ENCODE data around the gene LMO3.

The LMO3 gene

DNA sequence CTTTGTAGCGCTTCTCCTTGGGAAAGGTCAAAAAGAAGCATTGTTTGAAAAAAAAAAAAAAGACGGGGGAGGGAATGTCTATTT lies at the start of gene LMO3:
Gene LMO3 (minus strand): TSS at position 46 of the 84 bp plus-strand sequence. CDS start 5,302 bp downstream, outside the sequence.
- no peak for DNase-seq (ENCODE audit: extremely low read depth in 1 of 2, low read depth in 1 of 2)

DNA sequence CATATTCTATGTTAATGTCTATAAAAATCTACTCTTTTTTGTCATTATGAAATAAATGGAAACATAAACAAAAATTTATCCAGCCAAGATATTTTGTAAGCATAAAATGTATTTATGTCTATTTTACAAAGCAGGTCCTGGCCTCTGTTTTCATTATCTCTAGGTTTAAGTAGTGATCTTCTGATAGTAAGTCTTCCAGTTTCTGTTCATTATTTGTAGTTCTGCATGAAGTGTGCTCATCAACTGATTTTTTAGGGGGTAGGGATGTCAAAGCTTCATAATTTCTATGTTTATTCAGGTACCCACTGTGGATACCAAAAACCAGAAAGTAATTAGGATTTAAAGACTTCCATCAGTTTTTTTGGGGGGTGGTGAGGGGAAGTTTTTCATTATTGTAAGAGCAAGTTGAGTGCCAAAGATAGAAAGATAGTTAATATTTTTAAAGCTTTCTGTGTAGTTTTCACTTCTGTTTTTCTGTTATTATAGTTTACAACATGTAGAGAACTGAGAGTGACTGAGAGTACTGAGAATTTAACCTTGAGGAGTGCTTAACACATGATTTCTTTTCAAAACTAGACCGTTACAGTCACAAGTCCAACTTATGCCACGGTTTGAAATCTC lies 30.6 kb upstream of the LMO3 start:
- no peak for DNase-seq (ENCODE audit: extremely low read depth in 1 of 2, low read depth in 1 of 2)

DNA sequence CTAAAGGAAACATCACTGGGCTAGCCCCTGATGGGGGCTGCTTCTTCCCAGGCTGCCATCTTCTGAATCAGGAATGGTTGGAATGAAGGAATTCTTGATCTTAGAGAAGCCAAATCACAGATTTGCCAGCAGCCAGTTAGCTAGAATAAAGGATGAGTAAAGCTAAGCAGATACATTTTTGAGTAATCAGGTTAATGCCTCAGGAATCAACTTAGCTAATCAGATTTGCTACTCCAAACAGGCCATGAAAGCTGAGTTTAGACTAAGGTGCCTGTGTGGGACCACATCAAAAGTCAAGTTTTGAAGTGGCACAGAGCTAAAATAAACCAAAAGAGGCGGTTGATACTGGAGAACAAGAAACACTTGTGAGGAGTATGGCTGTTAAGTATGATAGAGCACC lies 28.8 kb upstream of the LMO3 start:
- DNase-seq (ENCODE audit: extremely low read depth in 1 of 2, low read depth in 1 of 2), result no peak

DNA sequence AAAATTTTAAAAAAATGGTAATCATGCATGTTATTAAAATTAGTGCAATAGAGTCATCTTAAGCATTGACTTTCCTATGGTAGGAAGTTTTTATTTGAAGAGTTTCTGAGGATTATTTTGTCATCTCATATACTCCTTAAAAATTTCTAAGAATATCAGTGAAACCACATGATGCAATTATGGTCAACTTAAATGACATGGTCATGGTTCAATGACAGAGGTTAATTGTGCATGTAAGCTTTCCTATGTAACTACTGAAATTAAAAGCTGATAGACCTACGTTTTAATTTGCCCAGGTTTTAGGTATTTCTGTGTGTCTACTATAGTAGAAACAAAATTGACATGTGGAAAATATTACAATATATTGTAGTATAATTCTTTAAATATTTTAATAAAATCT lies 21.0 kb upstream of the LMO3 start:
- no peak for DNase-seq (ENCODE audit: extremely low read depth in 1 of 2, low read depth in 1 of 2)

DNA sequence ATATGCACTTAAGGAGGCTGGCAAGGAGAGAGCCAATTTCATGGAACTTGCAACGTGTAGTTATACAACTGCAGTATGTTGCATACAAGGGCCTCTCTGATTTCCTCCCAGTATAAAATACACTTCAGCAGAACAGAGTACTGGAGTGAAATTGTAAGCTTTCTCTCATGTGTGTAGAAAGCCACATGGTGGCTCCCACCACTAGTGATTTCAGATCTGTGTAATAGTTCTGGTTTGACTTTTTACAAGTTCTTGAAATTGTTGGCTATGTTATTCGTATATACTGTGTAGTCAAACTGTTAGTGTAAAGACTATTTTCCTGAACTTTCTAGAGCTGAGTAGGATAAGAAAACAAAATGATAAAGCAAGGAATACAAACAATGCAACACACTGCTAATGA lies 16.4 kb upstream of the LMO3 start:
- DNase-seq (ENCODE audit: extremely low read depth in 1 of 2, low read depth in 1 of 2), result no peak

DNA sequence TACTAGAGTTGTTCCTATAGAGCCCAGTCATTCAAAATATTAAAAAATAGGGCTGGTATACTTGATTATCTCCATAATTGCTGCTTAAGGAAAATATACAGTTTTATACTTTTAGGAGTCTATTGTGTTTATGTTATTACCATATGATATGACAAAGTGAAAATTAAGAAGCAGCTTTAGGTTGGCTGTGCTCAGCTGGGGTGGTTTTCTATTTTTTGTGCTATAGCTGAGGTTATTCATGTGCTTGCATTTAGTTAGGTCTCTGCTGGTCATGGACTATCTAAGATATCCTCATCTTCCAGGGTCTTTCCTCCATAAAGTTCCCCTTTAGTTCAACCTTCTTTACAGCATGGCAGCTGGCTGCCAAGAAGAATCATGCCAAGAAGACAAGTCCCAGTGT lies 13.6 kb upstream of the LMO3 start:
- DNase-seq (ENCODE audit: extremely low read depth in 1 of 2, low read depth in 1 of 2), result no peak

DNA sequence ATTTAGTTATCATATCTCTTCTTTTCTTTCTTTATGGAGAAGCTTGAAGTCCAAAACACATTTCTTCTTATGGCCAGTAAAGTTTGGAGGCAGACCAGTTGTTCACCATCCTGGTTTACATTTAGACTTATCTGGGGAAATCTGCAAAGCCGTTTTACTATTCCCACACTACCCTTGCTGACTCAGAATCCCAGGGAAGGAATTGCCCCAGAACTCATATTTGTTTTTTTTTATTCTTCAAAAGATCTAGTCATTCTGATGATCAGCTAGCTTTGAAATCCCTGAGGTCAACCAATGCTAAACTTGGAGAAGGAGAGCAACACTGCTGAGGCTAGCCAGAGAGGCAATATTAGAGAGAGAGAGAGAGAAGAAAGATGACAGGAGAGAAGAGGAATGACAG lies 12.3 kb upstream of the LMO3 start:
- DNase-seq (ENCODE audit: extremely low read depth in 1 of 2, low read depth in 1 of 2), result no peak

DNA sequence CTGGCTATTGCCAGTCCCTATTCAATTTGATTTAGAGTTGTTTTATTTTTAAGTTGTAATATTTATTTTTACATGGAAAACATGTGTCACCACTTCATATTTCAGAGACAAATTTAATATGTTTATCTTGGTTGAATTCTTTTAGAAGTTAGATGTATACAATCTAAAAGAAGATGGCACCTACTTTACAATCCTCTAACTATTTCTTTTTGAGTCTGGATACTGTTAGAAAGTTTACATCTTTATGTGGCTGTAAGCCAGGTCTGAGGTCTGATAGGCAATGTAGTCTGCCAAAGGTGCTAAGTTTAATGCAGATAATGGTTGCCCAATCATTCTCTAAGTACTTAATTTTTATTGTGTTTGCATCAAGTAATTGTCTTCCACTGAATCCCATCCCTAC lies 7.2 kb upstream of the LMO3 start:
- DNase-seq (ENCODE audit: extremely low read depth in 1 of 2, low read depth in 1 of 2), result no peak

DNA sequence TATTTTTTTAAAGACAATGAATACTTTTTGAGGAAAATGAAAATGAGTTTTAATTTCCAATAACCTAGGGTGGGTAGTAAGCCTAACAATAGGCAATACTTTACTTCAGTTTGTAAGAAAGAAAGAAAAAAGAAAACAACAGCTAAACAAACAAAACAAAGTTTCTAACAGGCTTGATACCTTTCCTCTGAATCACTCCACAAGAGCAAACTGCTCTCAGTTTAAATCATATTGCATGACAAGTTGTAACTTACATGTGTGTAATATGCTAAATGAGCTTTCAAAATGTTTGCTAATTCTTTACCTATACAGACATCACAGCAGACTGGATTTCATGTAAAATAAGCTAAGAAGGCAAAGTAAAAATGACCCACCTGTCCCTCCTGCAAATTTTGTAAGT lies 6.7 kb upstream of the LMO3 start:
- DNase-seq (ENCODE audit: extremely low read depth in 1 of 2, low read depth in 1 of 2), result no peak

DNA sequence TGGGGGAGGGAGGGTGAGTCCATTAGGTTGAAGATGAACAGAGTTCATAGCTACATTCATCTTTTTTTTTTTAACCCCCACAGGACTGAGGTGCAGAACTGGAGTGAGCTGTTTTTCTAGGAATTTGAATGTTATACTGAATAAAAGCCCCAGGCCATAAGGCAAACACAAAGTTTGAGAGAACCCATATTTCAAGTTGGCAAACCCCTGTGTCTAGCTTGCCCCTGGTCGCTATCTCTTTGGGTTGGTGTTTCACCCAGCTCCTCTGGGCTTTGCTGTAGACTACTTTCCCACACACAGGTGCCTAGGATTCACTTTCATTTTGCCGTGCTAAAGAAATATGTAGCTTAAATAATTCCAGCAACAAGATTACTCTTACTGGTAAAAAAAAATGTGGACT lies 5.2 kb upstream of the LMO3 start:
- no peak for DNase-seq (ENCODE audit: extremely low read depth in 1 of 2, low read depth in 1 of 2)

DNA sequence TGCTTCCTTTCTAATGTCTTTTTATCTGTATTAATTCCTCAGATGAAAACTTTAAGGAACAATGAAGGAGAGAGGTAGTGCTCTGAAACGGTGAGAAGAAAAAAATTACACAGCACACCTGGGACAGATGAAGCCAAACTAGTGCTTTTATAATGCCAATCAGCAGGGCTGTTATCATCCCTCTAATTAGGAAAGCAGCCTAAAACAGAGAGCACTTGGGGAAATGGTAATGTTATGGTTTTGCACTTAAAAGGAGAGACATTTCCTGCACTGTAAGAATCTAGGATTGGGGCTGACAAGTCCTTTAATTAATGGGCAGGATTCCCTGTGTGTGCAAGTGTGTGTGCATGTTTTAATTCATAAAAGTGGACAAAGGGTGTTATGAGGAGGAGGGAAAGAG lies 4.8 kb upstream of the LMO3 start:
- DNase-seq (ENCODE audit: extremely low read depth in 1 of 2, low read depth in 1 of 2), result no peak

DNA sequence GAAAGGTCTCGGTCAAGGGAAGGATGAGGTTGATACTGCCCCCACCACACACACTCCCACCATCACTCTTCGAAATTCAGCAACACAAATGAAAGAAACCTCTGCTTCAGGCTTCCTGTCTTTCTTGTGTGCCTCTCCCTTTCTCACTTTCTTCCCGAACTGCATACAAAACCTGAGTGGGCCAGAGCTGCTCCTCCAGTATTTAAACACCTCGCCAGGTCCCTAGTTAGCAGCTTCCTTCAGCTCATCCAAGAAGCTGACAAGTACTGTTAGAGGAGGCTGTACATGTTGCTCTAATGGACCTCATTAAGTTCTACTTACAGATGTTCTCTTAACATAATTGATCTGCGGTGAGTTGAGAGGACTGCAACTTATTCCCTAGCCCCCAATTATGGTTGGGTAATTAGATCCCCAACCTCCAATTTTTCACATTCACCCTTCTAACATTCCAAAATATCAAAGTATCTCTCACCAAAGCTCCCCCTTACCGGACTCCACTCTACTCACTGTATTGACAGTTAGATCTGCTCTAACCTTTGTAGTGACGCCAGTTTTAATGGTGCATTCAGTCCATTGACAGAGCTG lies 4.1 kb upstream of the LMO3 start:
- no peak for DNase-seq (ENCODE audit: extremely low read depth in 1 of 2, low read depth in 1 of 2)

DNA sequence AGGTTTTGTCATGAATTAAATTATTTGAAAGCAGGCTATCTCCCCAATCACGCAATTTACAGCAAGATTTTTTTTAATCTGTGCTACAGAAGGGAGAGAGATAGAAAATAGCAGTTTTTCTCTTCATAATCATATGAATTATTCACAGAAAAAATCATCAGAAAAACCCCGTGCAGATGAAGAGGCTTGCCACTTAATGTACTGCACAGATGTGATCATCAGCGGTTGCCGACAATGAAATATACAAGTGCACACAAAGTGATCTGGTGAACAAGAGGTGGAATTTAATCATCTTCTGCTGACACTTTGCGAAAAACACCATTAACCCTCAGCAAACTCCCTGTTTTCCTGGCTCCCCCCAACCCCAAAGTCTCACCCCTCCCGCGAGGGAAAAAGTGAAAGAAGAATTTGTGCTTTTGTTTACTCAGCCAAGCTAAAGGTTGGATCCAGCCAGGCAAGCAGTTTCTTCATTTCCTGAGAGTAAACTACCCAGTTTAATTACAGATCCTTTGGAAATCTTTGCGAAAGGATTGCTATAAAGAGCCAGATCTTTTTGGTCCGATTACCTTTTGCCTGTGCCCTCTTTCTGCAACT lies 3.1 kb upstream of the LMO3 start:
- no peak for DNase-seq (ENCODE audit: extremely low read depth in 1 of 2, low read depth in 1 of 2)

DNA sequence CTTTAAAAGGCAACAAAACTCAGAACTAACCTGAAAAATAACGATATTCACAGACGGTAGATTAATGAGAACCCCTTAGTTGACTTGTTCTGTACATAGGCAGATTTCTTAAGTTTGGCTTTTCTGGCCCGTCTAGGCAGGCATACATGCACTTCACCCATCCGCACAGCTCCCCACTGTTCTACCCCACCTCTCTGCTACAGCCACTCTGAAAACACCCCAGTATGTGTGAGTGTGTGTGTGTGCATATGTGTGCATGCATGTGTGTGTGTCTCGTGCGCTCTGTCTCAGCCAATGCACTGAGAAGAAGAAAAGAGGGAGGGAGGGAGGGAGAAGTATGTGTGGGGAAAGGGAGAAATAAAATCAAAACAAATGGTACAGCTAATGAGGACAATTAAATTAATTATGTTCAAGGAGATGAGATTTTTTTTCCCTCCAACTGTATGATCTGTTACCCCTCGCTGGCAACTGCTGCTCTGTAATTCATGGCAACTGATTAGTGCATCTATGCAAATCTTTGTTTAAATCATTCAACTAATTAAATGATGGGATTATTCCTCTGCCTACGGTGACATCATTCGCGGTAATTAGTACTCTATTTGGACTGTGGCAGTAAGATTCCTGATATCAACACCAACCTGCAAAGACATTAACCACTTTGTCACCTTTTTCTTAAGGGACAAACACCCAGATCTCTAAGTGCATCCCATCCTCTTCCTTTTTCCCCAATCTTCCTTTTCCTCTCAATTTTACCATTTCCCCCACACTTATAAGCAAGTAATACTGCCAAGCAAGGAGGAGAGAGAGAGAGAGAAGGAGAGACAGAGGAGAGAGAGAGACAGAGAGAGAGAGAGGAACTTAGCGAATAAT lies 2.2 kb upstream of the LMO3 start:
- no peak for DNase-seq (ENCODE audit: extremely low read depth in 1 of 2, low read depth in 1 of 2)

DNA sequence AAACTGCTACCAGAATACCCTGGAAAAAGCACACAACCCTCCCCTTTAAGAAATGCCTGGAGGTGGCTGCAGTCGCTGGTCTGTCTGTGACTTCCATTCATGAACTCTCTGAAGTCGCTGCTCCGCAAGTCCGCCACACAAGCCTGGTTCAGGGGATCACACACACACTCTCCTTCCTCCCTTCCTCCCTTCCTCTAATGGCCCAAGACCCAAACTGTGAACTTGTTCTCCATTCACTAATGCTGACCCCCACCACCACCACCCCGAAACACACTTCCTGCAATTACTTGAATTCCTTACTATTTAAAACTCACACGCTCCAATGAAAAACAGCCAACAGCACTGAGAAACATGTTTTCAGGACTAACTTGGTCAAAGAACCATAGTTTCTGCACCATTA lies 1.0 kb upstream of the LMO3 start:
- DNase-seq (ENCODE audit: extremely low read depth in 1 of 2, low read depth in 1 of 2), result no peak

DNA sequence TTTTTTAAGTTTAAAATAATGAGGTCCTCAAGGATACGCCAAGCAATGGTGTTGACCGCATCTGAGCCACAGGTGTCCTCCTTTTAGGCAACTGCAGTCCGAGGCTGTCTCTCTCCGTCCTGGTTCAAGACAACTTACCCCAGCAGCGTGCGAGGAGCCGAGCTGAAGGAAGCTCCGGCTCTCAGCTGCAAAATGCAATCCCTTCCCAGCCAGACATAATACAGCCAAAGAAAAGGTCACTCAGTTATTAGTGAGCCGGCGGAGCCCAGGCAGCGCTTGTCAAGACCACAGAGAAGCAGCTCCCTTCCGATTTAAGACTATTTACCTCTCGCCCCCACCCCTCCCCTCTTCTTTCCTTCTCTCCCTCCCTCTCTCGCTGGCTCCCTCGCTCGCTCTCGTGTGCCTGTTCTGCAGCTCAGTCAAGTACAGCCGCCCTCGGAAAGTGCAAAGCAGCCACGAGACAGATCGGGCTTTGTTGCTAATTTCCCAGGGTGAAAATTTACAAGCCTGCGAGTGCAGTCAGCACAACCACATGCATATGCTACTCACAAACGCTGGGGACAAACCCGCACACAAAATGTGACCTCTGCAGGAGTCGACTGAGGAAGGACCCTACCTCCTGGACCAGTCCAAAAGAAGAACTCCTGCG lies 363 bp upstream of the LMO3 start:
- DNase-seq (ENCODE audit: extremely low read depth in 1 of 2, low read depth in 1 of 2), result no peak

DNA sequence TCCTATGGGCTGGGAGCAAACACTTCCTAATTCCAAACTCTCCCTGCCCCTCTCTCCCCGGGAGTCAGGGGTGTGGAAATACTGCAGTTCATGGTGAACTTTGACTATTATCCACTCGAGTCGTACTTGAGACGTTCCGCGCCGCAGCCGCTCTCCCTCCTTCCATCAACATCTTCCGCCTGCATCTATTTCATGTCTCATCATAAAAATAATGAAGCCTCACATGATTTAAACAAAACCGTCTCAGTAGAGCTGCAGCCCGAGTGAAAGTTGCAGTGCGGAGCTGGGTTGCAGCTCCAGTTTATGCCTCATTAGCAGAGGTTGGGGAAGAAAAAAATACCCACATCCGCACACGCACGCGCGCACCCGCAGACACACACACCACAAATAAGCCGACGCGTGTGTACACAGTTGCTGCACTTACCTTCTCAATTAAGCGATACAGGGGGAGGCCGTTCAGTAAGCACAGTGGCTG lies 283 bp downstream of the LMO3 start:
- no peak for DNase-seq (ENCODE audit: extremely low read depth in 1 of 2, low read depth in 1 of 2)

DNA sequence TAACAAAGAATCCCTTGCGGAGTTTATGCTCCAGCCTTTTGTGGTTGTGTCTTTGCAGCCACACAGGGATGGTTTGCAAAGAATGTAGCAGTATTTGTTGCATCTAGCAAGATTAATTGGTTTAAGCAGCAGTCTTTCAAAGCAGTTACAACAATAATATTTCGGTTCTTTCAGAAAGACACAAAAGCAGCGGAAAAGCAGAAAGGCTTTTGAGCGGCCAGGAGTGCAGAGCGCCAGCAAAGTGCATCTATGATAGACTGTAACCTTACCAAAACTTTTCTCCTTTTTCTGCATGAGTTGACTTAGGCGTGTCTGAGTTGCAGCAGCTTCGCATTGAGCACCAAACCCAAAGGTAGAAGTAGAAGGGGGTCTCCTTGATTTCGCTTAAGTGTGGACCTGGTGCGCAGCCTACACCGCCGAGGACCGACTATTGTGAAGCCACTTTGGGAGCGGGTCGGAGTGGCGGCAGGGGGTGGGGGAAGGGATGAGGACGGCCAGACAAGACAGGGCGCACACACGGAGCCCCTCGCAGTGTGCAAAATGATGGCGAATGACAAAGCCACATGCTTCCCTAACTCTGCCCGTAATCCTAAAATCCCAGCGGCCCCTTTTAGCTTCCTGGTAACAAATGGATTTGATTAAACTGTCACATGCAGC lies 1.2 kb downstream of the LMO3 start:
- no peak for DNase-seq (ENCODE audit: extremely low read depth in 1 of 2, low read depth in 1 of 2)

DNA sequence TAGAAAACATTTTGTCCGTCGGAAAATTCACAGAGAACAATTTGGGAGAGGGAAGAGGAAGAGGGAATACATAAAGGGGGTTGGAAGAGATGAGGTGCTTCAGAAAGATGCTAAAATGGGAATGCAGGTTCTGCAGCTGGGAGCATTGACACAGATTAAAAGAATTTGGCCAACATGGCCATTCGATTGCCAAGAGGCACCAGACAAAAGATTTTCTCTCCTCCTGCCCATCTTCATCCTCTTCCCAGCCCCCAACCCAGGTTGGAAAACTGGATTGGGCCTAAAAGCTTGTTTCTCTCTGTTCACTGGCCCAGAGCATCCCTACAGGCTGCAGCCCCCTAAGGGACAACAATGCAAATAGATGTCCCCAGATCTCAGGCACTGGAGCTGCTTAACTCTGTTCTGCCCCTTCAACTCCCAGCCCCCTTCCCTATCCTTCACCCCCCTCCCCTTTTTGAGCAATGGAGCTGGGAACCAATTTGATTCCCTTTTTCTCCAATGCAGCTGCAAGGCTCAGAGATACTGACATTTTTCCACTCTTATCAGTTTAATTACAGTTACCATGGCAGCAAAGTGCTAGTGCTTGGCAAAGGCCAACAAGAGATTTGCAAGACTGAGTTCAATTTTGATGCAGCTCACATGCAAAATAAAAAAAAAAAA lies 1.9 kb downstream of the LMO3 start:
- DNase-seq (ENCODE audit: extremely low read depth in 1 of 2, low read depth in 1 of 2), result no peak

DNA sequence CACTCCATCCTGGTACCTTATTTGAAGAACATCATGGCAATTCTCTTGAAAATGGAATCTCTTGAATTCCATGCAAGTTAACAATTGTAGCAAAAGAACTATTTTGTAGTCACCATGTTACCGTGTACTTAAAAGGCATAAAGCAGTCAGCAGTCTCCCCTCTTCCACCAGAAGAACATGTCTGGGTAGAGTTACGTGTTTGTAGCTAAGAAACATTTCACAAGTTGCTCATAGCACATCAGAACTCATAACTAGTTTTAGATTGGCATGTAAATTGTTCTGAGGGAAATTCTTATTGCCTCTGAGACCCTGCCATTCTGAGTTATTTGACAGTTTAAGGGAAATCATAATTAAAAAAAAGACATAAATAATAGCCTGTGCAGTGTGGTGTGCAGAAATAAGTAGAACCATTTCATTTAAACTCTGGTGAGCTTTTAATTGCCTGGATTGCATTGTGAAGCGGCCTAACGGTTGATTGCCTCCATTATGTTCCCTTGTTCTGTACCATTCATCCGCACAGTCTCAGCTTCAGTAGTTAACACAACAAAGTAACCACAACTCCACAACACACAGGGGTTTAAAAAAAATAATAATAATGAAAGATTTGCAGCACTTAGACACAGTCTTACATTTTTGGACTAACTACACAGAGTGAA lies 2.6 kb downstream of the LMO3 start:
- DNase-seq (ENCODE audit: extremely low read depth in 1 of 2, low read depth in 1 of 2), result no peak
